HL-60 (cell line): ENCODE measurements around the gene AMBP.

ENCODE experiments used
- DNase-seq, 2 experiments: peaks; one replicate each; pipeline ENCODE4 v3.0.0-alpha.2; 2010 to 2020; ENCODE audit warnings: low read depth in 1 of 2, low spot score in 1 of 2
- H3K27ac ChIP-seq: fragments of 250-450 bp; sonication (Bioruptor Pico); replicated peaks from 2 replicates; pipeline ENCODE4 v1.5.1; 2020; ENCODE audit warnings: mild to moderate bottlenecking, moderate library complexity
- H3K27me3 ChIP-seq: fragments of 250-450 bp; sonication (Bioruptor Pico); 2 replicates; pipeline ENCODE4 v1.5.1; 2021; ENCODE audit warnings: mild to moderate bottlenecking, moderate library complexity; ENCODE audit not compliant: insufficient read depth, poor library complexity, severe bottlenecking
- H3K4me3 ChIP-seq: replicated peaks from 2 replicates; pipeline ENCODE4 v1.5.1; 2011; ENCODE audit warnings: mild to moderate bottlenecking, control low read depth, low read length; ENCODE audit not compliant: insufficient read depth
- GABPA ChIP-seq: IDR thresholded peaks from 2 replicates; pipeline ENCODE4 v1.6.1; 2012; ENCODE audit warnings: low read depth
- POLR2AphosphoS5 ChIP-seq: IDR thresholded peaks from 2 replicates; pipeline ENCODE4 v1.6.1; 2012; ENCODE audit warnings: low read depth
- SPI1 ChIP-seq: IDR thresholded peaks from 2 replicates; pipeline ENCODE4 v1.6.1; 2012; ENCODE audit warnings: low read depth, mild to moderate bottlenecking, borderline replicate concordance
- TF ChIP-seq, protein P1 (sequence below): IDR thresholded peaks from 2 replicates; pipeline ENCODE4 v1.6.1; 2012; ENCODE audit warnings: low read depth; ENCODE audit not compliant: insufficient replicate concordance
- TF ChIP-seq, protein P2 (sequence below): IDR thresholded peaks from one replicate; pipeline ENCODE4 v1.5.1; 2011; ENCODE audit warnings: low read length, control low read depth, inconsistent platforms; ENCODE audit not compliant: insufficient read depth

Gene AMBP

DNA sequence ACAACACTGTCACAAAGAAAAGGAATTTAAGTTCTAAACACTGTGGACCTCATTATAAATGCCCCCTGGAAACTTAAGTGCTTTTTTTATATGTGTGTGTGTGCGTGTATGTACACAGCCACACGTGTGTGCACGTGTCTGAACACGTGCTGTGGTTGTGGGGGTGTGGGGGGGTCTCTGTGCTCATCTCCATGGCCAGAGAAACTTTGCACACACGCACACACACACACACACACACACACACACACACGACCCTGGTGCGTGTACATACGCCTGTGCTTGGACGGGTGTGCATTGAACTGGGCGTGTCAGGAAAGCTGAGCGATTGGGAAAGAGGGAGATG, 27.9 kb downstream of the AMBP start:
- H3K27me3 ChIP-seq: no peaks in the 10 kb centered on the region
- H3K27ac ChIP-seq: no peak overlapping the region
- no peak for DNase-seq
- H3K4me3 ChIP-seq: no peak overlapping the region
- TF ChIP-seq GABPA: no peak
- TF ChIP-seq, protein P1, sequence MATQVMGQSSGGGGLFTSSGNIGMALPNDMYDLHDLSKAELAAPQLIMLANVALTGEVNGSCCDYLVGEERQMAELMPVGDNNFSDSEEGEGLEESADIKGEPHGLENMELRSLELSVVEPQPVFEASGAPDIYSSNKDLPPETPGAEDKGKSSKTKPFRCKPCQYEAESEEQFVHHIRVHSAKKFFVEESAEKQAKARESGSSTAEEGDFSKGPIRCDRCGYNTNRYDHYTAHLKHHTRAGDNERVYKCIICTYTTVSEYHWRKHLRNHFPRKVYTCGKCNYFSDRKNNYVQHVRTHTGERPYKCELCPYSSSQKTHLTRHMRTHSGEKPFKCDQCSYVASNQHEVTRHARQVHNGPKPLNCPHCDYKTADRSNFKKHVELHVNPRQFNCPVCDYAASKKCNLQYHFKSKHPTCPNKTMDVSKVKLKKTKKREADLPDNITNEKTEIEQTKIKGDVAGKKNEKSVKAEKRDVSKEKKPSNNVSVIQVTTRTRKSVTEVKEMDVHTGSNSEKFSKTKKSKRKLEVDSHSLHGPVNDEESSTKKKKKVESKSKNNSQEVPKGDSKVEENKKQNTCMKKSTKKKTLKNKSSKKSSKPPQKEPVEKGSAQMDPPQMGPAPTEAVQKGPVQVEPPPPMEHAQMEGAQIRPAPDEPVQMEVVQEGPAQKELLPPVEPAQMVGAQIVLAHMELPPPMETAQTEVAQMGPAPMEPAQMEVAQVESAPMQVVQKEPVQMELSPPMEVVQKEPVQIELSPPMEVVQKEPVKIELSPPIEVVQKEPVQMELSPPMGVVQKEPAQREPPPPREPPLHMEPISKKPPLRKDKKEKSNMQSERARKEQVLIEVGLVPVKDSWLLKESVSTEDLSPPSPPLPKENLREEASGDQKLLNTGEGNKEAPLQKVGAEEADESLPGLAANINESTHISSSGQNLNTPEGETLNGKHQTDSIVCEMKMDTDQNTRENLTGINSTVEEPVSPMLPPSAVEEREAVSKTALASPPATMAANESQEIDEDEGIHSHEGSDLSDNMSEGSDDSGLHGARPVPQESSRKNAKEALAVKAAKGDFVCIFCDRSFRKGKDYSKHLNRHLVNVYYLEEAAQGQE: no peak
- no peak for TF ChIP-seq SPI1
- TF ChIP-seq, protein P2, sequence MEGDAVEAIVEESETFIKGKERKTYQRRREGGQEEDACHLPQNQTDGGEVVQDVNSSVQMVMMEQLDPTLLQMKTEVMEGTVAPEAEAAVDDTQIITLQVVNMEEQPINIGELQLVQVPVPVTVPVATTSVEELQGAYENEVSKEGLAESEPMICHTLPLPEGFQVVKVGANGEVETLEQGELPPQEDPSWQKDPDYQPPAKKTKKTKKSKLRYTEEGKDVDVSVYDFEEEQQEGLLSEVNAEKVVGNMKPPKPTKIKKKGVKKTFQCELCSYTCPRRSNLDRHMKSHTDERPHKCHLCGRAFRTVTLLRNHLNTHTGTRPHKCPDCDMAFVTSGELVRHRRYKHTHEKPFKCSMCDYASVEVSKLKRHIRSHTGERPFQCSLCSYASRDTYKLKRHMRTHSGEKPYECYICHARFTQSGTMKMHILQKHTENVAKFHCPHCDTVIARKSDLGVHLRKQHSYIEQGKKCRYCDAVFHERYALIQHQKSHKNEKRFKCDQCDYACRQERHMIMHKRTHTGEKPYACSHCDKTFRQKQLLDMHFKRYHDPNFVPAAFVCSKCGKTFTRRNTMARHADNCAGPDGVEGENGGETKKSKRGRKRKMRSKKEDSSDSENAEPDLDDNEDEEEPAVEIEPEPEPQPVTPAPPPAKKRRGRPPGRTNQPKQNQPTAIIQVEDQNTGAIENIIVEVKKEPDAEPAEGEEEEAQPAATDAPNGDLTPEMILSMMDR: no peak
- TF ChIP-seq POLR2AphosphoS5: no peak

DNA sequence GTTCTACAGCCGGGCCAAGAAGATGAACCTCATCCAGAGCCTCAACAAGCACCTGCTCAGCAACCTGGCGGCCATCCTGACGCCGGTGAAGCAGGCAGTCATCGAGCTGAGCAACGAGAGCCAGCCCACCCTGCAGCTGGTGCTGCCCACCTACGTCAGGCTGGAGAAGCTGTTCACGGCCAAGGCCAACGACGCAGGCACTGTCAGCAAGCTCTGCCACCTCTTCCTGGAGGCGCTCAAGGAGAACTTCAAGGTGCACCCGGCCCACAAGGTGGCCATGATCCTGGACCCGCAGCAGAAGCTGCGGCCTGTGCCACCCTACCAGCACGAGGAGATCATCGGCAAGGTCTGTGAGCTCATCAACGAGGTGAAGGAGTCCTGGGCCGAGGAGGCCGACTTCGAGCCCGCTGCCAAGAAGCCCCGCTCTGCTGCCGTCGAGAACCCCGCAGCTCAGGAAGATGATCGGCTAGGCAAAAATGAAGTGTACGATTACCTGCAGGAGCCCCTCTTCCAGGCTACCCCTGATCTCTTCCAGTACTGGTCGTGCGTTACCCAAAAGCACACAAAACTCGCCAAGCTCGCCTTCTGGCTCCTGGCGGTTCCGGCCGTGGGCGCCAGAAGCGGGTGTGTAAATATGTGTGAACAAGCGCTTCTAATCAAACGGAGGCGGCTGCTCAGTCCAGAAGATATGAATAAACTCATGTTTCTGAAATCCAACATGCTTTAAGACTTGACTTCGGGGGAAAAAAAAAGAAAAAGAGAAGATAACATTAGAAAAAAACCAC, 28.5 kb downstream of the AMBP start:
- H3K27ac ChIP-seq: no peak overlapping the region
- TF ChIP-seq SPI1 (no peak), POLR2AphosphoS5 (no peak), GABPA (no peak)
- TF ChIP-seq, protein P1: no peak
- TF ChIP-seq, protein P2: no peak
- no peaks in the 10 kb centered on the region for H3K27me3 ChIP-seq
- DNase-seq: no peak
- no peak overlapping the region for H3K4me3 ChIP-seq

DNA sequence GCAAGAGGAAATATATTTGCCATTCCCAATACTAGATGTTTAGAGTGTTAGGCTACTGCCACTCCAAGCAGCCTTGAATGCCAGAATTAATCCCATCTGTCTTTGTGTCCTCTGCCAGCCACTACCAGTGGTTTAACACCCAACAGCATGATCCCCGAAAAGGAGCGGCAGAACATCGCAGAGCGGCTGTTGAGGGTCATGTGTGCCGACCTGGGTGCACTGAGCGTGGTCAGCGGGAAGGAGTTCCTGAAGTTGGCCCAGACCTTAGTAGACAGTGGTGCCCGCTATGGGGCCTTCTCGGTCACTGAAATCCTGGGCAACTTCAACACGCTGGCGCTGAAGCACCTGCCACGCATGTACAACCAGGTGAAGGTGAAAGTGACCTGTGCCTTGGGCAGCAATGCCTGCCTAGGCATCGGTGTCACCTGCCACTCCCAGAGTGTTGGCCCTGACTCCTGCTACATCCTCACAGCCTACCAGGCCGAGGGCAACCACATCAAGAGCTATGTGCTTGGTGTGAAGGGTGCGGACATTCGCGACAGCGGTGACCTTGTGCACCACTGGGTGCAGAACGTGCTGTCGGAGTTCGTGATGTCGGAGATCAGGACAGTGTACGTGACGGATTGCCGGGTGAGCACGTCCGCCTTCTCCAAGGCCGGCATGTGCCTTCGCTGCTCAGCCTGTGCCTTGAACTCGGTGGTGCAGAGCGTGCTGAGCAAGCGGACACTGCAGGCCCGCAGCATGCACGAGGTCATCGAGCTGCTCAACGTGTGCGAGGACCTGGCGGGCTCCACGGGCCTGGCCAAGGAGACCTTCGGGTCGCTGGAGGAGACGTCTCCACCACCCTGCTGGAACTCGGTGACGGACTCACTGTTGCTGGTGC, 29.3 kb downstream of the AMBP start:
- TF ChIP-seq SPI1 (no peak), POLR2AphosphoS5 (no peak), GABPA (no peak)
- TF ChIP-seq, protein P1: no peak
- no peaks in the 10 kb centered on the region for H3K27me3 ChIP-seq
- H3K4me3 ChIP-seq: no peak overlapping the region
- DNase-seq: no peak
- no peak overlapping the region for H3K27ac ChIP-seq
